Lower lobe of right lung (tissue), 2 donors: ENCODE data around the gene SLX4. TPM values are rescaled to one million over a fixed set of nuclear protein-coding genes. Genes with fewer than 3 reads are reported as not detected.

Experiments
- ATAC-seq, 2 donors: fragments of 200-7000 bp; cut with Tn5 transposase; one replicate each; pipeline ENCODE4 v1.9.1; 2020 to 2022; ENCODE audit warnings: mild to moderate bottlenecking in 2 of 2, moderate library complexity in 2 of 2
- DNase-seq: peaks from one replicate; pipeline ENCODE4 v3.0.0-alpha.2; 2020
- H3K27ac ChIP-seq: fragments of 200-600 bp; one replicate; pipeline ENCODE4 v1.8.0; 2022
- H3K27me3 ChIP-seq: fragments of 200-600 bp; one replicate; pipeline ENCODE4 v1.8.0; 2022; ENCODE audit warnings: low read depth
- H3K36me3 ChIP-seq: fragments of 200-600 bp; one replicate; pipeline ENCODE4 v1.8.0; 2022; ENCODE audit warnings: mild to moderate bottlenecking
- H3K4me1 ChIP-seq: fragments of 200-600 bp; one replicate; pipeline ENCODE4 v1.8.0; 2022
- H3K4me3 ChIP-seq: fragments of 200-600 bp; one replicate; pipeline ENCODE4 v1.8.0; 2022; ENCODE audit warnings: mild to moderate bottlenecking
- H3K9me3 ChIP-seq: fragments of 200-600 bp; one replicate; pipeline ENCODE4 v1.8.0; 2022
- intact Hi-C: fragments of 100-400 bp; cut with DNase I; formaldehyde crosslinking; loops from one replicate; pipeline ENCODE4 v1.11.0; 2022
- total RNA-seq: library from RNA; stranded (reverse); fragmentation: NEBNext Ultra II Directional; extraction: Animal tissue kit (Norgen Biotek cat#: 25700); gene quantifications from one replicate; pipeline ENCODE4 v1.2.1, GENCODE V29; 2021
- TF ChIP-seq, protein P1 (sequence below): fragments of 200-600 bp; IDR thresholded peaks from one replicate; pipeline ENCODE4 v1.8.0; 2022; ENCODE audit warnings: antibody characterized with exemption, mild to moderate bottlenecking
- donor health status: DM: no; HTN: yes; CAD: no; lungs with severe emphysema.

SLX4 gene
- total RNA-seq, 1 donor from 2014 or later = 5.7 TPM

DNA sequence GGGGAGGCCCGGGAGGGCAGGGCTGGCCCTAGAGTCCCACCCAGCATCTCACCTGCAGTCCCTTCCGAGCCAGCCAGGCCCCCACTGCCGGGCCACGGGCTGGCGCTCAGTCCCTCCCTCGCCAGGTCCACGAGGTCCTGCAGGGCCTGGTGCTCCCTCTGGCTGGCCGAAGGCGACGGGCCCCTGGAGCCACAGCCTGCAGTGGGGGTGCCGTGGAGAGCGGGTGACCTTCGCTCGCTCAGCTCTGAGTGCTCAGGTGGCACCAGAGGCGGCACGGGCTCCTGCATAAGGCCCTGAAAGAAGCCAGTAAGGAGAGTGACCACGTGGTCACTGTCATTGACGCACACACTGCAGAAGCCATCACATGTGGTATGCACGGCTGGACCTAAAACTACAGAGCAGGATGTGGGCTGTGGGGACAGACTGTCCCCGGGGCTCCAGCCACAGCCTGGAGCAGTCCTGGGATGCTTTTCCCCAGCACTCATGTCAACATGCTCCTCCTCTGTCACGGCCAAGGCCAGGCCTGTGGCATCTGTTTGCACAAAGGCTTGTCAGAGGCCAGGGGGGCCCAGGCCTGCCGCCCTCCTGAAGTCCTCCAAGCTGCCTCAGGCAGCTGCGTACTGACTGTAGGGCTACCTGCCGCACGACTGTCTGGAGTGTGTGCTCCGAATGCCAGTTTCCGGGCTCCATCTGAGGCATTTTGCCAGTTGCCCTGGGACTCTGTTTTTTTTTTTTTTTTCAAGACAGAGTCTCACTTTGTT lies 15.1 kb downstream of the SLX4 start:
- peaks cover 15% of the 10 kb centered on the region for H3K36me3 ChIP-seq
- intact Hi-C loops = no loop called here
- H3K4me3 ChIP-seq = no peak overlapping the region
- H3K27me3 ChIP-seq = no peaks in the 10 kb centered on the region
- H3K9me3 ChIP-seq = no peaks in the 10 kb centered on the region
- peaks cover 11% of the 10 kb centered on the region for H3K4me1 ChIP-seq
- H3K27ac ChIP-seq = no peak overlapping the region
- DNase-seq = no peak
- ATAC-seq = no peak
- TF ChIP-seq, protein P1, sequence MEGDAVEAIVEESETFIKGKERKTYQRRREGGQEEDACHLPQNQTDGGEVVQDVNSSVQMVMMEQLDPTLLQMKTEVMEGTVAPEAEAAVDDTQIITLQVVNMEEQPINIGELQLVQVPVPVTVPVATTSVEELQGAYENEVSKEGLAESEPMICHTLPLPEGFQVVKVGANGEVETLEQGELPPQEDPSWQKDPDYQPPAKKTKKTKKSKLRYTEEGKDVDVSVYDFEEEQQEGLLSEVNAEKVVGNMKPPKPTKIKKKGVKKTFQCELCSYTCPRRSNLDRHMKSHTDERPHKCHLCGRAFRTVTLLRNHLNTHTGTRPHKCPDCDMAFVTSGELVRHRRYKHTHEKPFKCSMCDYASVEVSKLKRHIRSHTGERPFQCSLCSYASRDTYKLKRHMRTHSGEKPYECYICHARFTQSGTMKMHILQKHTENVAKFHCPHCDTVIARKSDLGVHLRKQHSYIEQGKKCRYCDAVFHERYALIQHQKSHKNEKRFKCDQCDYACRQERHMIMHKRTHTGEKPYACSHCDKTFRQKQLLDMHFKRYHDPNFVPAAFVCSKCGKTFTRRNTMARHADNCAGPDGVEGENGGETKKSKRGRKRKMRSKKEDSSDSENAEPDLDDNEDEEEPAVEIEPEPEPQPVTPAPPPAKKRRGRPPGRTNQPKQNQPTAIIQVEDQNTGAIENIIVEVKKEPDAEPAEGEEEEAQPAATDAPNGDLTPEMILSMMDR = no peak

DNA sequence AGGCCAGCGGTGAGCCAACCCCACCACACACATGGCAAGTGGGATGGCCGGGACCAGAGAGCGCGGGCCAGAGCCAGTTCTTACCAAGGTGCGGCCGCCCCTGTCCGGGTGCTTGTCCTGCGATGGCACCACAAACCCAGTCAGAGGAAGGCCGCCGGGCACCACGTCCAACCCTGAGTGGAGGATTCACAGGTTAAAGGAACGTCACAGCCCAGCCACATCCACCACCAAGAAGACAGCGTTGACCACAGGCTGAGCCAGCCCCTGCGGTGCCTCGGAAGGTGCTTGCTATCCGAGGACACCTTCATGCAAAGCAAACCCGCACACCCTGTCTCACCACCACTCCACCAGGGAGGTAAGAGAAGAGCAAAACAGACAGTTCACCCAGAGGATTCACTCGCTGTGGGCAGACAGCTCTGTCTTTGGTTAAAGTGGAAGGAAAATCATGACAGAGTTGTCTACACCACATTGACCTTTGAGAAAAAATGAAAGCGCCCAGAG lies 15.8 kb downstream of the SLX4 start:
- peaks cover 17% of the 10 kb centered on the region for H3K36me3 ChIP-seq
- intact Hi-C loops = no loop called here
- no peaks in the 10 kb centered on the region for H3K9me3 ChIP-seq
- no peak overlapping the region for H3K27ac ChIP-seq
- no peaks in the 10 kb centered on the region for H3K27me3 ChIP-seq
- peaks cover 18% of the 10 kb centered on the region for H3K4me1 ChIP-seq
- ATAC-seq = no peak
- no peak overlapping the region for H3K4me3 ChIP-seq
- no peak for DNase-seq
- TF ChIP-seq, protein P1 = no peak

DNA sequence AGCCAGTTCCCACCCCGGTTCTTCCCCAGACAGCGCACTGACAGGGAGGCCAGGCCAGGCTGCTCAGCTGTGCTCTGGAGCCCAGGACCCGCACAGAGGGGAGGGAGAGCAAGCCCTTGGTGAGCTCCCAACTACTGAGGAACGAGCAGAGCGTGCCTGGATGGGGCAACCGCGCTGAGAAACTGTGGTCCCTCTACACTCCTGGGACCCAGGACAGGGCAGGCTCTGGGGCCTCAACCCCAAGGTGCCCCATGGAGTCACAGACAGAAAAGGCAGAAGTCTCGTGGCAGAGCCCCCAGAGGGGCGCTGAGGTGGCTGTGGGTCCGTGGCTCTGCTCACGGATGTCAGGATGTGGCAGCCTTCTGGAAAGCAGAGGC lies 16.3 kb downstream of the SLX4 start:
- Histone ChIP-seq H3K9me3 (no peaks in the 10 kb centered on the region), H3K27ac (no peak overlapping the region), H3K27me3 (no peaks in the 10 kb centered on the region), H3K36me3 (peaks cover 14% of the 10 kb centered on the region), H3K4me1 (peaks cover 23% of the 10 kb centered on the region), H3K4me3 (no peak overlapping the region)
- intact Hi-C loops = no loop called here
- DNase-seq (no peak), ATAC-seq (no peak)
- TF ChIP-seq, protein P1 = no peak

DNA sequence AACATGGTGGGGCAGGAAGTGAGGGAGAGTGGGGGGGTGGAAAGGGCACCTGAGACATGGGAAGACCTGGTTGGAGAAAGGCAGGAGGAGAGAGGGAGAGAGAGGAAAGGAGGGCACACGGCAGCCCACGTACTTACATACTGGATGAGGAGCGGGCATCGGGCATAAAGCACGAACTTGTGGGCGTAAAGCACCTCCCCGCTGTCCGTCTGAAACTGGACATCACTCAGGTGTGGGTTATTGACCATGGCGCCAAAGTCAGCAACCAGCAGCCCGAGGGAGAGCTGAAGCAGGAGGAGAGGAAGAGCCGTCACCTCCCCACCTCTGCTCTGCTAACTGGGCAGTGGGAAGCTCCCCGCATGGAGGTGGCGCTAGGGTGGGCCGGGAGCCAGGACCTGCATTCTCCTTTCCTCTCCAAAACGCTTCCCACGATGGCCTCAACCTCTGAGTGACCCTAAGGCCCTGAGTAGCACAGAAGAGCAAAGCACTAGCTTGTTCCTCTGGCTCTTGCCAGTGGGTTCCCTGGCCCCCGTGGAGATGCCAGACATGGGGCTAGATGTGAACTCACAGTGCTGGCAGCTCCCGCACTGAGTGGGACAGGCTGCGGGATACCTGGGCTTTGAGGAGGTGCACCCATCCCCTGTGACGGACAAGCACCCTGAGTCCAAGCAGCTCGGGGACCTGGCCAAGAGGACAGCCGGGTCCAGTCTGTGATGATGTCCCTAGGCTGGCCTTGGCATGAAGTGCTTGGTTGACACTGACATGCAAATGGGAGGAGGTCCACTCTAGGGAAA lies 16.9 kb downstream of the SLX4 start:
- Histone ChIP-seq H3K4me1 (peaks cover 23% of the 10 kb centered on the region), H3K27me3 (no peaks in the 10 kb centered on the region), H3K9me3 (no peaks in the 10 kb centered on the region), H3K27ac (no peak overlapping the region), H3K4me3 (no peak overlapping the region), H3K36me3 (peaks cover 10% of the 10 kb centered on the region)
- DNase-seq = no peak
- ATAC-seq = no peak
- intact Hi-C loops = no loop called here
- TF ChIP-seq, protein P1 = no peak

DNA sequence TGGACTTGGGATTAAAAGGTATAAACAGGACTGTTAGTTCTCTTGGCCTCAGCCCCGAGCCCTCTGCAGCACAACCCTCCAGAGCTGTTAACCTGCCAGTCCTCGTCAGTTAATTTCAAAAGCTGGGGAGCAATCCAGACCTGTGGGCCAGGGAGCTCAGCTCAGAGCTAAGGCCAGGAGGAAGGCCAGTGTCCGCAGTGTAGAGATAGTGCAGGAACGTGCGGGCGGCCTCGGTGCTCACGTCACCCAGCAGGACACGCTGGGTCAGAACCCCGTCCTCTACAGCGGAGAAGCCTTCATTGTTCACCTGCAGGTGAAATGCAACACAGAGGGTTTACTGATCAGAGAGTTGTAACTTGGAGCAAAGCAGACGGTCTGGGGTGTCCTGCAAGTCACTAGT lies 18.8 kb downstream of the SLX4 start:
- DNase-seq (no peak), ATAC-seq (no peak)
- Histone ChIP-seq H3K27me3 (no peaks in the 10 kb centered on the region), H3K36me3 (peaks cover 10% of the 10 kb centered on the region), H3K4me1 (peaks cover 23% of the 10 kb centered on the region), H3K27ac (no peak overlapping the region), H3K9me3 (no peaks in the 10 kb centered on the region), H3K4me3 (no peak overlapping the region)
- TF ChIP-seq, protein P1 = no peak
- intact Hi-C loops = no loop called here
